Measurements from ENCODE around the gene PRAMEF1.
"Not testable (repeated sequence)": the region's sequence is repeated elsewhere in the genome, so short reads cannot be mapped to it uniquely, and the experiment has no call there.

PRAMEF1 gene

GRCh38 chr1:12776801-12777557 lies 14.2 kb upstream of the PRAMEF1 start:
- no peak for DNase-seq

GRCh38 chr1:12778061-12778460 lies 13.1 kb upstream of the PRAMEF1 start:
- no peak for DNase-seq

DNA sequence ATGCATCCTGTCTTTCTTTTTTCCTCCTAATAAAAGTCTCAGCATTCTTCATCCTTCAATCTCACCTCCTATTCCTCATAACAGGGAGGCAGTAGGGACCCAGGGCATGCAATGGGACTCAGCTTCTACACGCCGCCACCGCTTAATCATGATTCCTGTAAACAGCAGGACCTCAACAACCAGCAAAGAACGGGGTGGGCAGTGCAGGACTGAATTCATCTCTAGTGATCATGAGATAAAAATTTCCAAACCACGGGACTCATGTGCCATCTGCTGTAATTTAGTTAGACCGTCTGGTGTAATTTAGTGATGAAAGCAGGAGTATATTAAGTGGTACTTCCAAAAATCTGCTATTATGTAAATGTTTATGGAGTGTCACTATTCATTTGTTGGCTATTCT lies 12.3 kb upstream of the PRAMEF1 start:
- no peak for DNase-seq

DNA sequence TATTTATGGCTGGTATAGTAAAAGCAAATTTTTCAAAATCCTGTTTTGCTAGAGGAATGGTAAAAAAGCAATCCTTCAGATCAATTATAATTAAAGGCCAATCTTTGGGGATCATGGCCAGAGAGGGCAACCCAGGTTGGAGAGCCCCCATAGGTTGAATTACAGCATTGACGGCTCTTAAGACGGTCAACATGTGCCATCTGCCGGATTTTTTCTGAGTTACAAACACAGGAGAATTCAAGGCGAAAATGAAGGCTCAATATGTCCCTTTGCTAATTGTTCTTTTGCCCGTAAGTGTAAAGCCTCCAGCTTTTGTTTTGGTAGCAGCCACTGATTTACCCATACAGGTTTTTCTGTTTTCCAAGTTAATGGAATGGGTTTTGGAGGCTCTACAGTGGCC lies 9.7 kb upstream of the PRAMEF1 start:
- not testable (repeated sequence) for DNase-seq

DNA sequence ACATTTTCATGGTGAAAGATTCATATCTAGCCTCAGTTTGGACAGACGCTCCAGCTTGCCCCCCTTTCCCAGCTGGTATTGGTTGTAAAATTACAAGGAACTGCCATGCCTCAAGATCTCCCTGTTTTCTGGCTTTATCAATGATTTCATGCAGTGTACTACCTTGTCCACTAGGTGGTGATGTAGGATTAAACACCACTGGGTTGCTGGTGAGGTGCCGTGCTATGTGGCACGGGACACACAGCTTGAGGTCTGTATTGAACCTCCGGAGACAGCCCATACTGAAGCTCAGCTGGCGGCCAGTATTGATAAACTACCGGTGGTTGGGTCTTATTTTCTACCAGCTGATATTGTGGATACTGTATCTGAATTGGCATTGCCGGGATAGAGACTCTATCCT lies 7.4 kb upstream of the PRAMEF1 start:
- not testable (repeated sequence) for DNase-seq

GRCh38 chr1:12784729-12785128 lies 6.5 kb upstream of the PRAMEF1 start:
- not testable (repeated sequence) for DNase-seq

DNA sequence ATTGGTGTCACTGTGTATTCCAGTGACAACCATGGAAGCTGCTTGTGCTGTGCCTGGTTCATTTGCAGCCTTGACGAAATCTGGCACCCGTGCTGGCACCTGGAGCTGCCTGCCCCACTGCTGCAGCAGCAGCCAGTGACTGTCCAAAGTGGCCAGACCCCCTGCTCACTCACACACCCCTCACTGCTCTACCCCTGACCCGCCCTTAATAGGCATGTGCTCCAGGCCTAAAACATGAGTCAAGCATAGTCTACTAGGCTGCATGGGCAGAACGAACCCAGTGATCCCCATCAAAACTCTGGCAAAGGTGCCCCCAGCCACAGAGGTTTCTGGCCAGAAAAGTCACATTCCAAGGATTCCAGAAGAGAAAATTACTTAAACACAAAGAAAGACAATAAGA lies 7.7 kb downstream of the PRAMEF1 start:
- DNase-seq: no peak

GRCh38 chr1:12799730-12800129 lies 8.5 kb downstream of the PRAMEF1 start:
- DNase-seq: no peak

GRCh38 chr1:12809933-12810332 lies 18.7 kb downstream of the PRAMEF1 start:
- DNase-seq: no peak

DNA sequence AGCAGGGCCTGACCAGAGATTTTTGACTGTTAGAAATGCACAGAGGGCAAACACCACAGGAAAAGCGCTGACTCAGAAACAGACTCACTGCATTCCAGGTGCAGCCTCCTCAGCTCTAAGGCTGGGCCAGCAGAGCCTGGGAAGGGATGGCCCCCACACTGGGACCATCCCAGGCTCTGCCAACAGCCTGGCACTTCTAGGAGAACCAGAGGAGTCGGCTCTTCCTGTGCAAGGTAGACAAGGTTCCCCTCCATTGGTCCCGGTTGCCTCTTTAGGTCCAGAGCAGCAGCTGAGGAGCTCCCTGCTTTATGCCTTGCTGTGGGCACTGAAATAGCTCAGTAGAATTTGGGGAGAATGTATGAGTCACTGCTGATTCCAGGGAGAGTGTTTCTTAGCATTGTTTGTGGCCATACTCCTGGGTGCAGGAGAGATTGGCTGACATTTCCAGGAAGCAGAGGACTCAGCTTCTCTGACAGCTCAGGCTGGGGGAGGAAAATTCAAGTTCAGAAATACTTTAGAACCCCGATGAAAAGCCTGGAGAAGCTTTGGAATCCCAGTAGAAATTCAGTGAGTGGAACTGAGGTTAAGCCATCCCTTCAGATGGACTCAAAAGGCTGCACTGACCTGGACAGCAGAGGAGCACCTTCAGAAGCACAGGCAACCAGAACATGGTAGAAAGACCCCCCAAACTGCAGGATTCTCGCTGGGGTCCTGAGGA lies 19.7 kb downstream of the PRAMEF1 start:
- DNase-seq: no peak

- DNase-seq: no peak
Measured at GRCh38 chr1:12811409-12811784, 20.2 kb downstream of the PRAMEF1 start.

- not testable (repeated sequence) for DNase-seq
Measured at GRCh38 chr1:12819061-12819460, 27.9 kb downstream of the PRAMEF1 start.

- DNase-seq: not testable (repeated sequence)
Measured at GRCh38 chr1:12831310-12831709, 40.1 kb downstream of the PRAMEF1 start, which contains the start of gene PRAMEF11. TSS of gene PRAMEF11 (minus strand) at chr1:12831410. CDS start at chr1:12828789, 2,621 bp downstream.

DNA sequence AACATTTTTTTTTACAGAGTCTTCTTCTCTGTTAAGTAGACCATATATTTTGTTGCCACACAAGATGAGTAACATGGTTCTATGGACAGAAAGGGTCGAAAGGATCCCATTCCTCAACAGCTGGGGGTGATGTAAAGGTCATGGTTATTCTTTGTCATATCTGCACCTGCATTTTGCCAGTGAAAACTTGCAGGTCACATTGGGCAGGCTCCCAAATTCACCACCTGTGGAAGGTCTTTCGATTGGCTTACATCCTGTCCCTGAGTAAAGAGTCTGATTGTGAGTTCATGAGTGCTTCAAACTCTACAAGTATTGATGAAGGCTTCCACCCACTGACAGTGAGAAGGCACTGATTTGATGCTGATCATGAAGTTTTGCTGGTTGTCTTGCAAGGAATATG lies 42.1 kb downstream of the PRAMEF1 start:
- not testable (repeated sequence) for DNase-seq

All from CD4-positive, alpha-beta T cell treated with Interferon alpha-2 for 1 hour (primary cell).